COLO668 (cell line): ENCODE measurements around the gene TSHR.
"Not testable (repeated sequence)": the region's sequence is repeated elsewhere in the genome, so short reads cannot be mapped to it uniquely, and the experiment has no call there.

Source experiments
- DNase-seq: peaks from one replicate; lab custom pipeline; 2025; ENCODE audit not compliant: unreplicated experiment; lab: John Stamatoyannopoulos, UW

TSHR gene

GRCh38 chr14:80992580-80992979, 37.2 kb downstream of the TSHR start:
- no peak for DNase-seq

DNA sequence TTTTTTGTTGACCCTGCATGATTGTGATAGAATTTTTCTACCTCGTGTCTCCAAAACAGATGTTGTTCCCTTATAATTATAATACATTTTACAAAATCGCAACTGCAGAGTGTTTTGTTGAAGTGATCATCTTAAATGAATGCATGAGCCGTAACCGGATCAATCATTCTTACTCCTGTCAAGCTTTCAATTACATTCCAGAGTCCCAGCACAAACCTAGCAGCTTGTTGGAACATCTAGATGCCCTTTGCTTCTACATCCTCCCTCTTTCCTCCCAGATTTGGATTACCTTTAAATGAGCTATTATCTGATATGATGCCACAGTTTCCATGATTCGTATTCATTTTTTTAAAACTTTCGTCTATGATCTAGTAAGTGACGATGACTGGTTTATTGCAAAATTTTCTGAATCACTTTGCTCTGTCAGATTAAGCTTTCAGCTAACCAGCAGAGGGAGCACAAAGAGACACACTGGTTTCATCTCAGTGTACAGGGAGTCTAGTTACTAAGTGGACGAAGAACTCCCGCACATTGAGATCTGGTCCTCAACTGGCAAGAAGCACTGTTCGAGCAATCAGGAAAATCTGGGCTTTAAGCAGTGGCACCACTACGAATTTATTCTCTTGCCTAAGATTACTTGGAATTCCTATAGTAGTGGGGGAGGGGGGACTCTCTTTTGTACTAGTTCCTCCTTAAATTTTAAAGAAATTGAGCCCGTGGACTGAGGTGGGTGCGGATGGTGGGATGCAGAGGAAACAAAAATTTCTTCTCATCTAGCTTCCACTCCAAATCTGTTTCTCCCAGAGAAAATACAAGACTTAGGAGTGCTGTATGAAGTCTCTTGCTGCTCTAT, 40.9 kb downstream of the TSHR start:
- no peak for DNase-seq

DNA sequence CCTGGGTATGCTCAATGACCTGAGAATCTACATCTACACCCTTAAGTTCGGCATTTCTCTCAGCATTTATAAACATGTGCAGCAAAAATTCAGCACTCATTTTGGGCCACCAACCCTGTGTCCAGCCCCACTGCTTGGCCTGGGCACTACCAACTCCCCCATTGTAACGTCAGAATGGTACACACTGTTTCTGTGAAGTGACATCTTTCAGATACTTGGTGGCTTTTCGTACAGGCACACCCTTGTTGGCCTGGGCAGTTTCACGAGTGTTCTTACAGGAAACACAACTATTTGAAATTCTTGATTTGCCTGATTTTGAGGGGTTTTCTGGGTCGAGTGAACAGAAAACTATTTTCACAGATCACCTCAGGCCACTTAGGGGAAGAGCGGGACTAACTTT, 46.0 kb downstream of the TSHR start:
- no peak for DNase-seq

GRCh38 chr14:81004575-81004974, 49.2 kb downstream of the TSHR start:
- no peak for DNase-seq

GRCh38 chr14:81005540-81006228, 50.3 kb downstream of the TSHR start:
- DNase-seq = no peak

- DNase-seq = no peak
Observed at GRCh38 chr14:81006266-81006665, 50.8 kb downstream of the TSHR start.

- no peak for DNase-seq
Observed at GRCh38 chr14:81007131-81007530, 51.7 kb downstream of the TSHR start.

- DNase-seq = no peak
Observed at GRCh38 chr14:81009346-81009745, 53.9 kb downstream of the TSHR start.

GRCh38 chr14:81018251-81018650, 62.8 kb downstream of the TSHR start:
- no peak for DNase-seq

GRCh38 chr14:81018684-81019083, 63.3 kb downstream of the TSHR start:
- no peak for DNase-seq

GRCh38 chr14:81019113-81019512, 63.7 kb downstream of the TSHR start:
- not testable (repeated sequence) for DNase-seq

DNA sequence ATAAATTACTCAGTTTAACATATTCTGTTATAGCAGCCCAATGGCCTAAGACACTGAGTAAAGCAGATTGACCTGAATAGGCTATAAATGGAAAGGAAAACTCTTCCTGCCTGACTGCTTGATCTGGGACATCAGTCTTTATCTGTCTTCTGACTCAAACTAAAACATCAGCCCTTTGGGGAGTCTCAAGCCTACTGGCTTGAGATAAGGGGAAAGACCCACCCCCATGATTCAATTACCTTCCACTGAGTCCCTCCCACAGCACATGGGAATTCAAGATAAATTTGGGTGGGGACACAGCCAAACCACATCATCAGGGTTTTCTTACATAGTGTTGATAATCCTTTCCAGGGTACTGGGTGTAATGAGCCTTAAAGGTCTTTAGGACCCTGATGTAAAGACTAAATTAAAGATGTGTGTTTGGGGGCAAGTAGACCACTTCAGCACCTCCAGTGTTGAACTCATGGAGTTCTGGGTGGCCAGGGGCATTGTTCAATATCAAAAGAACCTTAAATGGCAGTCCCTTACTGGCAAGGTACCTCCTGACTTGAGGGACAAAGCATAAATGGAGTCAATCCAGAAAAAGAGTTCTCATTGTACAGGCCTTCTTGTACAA, 67.8 kb downstream of the TSHR start:
- DNase-seq = no peak

- no peak for DNase-seq
Observed at GRCh38 chr14:81028461-81028860, 73.0 kb downstream of the TSHR start.

DNA sequence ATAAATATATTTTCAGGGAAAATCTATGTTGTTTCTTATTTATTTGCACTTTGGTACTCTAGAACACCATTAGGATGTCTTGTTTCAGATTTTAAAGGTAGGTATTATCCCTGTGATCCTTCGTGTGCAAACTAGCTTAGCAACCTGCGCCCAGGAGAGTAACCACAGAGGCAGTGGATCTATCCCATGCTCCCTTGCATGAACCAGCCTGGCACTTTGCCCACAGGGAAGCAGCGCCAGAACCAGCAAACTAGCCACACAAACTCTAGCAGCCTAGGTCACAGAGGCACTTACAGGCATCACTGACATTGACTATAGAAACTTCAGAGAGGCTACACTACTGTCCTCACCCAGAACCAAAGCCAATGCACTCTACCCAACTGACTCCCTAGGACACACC, 76.1 kb downstream of the TSHR start:
- DNase-seq = no peak

DNA sequence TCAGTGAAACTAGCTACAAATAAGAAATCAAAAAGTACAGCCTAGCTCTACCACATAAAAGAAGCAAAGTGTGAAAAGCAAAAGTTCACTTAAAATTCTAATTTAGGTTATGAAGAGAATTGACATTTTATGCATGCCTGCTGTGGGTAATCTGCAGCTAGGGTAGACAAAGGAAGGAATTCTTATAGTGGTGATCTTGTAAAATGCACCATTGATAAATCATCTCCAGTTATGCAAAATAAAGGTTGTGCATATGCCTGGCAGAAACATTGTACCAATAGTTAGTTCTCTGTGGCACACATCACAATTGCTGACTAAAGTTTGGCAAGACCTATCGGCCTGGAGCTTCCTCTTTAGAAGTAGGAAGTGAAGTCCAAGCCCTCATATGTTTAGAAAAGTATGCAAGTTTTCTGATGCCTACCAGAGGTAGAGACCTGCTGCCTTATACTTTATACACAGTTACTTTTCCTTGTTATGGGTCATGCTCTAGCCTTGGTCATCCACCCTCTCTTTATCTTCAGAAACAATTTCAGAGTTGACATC, 78.3 kb downstream of the TSHR start:
- no peak for DNase-seq

GRCh38 chr14:81042438-81042837, 87.0 kb downstream of the TSHR start:
- no peak for DNase-seq

DNA sequence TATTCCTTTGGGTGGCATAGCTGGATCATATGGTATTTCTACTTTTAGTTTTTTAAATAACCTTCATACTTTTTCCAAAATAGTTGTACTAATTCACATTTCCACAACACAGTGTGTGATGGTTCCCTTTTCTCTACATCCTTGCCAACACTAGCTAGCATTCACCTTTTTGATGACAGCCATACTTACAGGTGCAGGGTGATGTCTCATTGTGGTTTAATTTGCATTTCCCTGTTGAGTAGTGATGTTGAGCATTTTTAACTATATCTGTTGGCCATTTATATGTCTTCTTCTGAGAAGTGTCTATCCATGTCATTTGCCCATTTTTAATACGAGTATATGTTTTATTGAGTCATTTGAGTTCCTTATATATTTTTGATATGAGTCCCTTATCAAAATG, 96.1 kb downstream of the TSHR start:
- DNase-seq = no peak

GRCh38 chr14:81054057-81054456, 98.6 kb downstream of the TSHR start:
- not testable (repeated sequence) for DNase-seq

- DNase-seq = no peak
Observed at GRCh38 chr14:81055971-81056370, 100.5 kb downstream of the TSHR start.

DNA sequence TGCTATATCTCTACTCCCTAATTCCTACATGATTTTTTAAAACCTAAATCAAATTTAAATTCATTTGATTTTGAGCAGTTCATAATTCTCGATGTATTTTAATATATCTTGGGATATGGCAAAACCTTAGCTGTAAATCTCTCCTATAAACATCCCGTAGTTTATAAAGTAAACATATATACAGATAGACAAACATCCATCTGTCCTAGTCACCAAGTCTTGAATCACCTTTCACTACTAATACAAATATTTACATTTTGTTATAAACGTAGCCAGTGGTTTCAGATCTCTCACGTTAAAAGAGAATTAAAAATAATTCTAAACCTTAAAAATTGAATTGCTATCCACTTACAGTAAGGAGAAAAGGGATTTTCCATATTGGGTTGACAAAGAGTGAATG, 107.0 kb downstream of the TSHR start:
- no peak for DNase-seq

DNA sequence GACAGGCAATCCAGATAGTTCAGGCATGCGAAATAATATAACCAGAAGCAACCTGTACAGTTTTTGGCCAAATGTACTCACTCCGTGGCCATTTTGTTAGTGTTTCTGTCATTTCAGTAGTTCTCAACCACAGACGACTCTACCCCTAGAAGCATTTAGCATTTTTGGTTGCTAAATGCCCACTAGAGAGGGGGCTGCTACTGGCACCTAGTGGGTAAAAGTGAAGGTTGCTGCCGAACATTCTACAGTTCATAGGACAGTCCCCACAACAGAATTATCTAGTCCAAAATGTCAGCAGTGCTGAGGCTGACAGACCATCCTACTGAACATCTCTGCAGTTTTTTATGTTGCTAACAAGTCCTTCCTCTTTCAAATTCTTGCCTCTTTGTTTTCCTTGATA, 107.4 kb downstream of the TSHR start:
- DNase-seq = peak; percentile 15

DNA sequence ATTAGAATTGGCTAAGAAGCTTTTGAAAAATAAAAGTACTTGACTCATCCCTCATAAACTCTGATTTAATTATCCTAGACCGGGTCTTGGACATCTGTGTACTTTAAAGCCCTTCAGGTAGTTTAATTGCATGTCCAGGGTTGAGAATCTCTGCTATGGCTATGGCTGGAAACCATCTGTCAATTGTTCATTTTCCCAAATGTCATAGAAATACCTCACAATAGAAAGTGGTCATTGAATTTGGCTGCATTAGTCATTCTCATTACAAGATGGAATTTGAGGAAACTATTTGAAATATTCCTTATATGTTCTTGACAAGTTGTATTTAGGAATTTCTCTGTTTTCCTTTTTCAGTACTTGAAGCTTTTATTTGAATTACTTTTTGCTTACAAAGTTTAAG, 111.3 kb downstream of the TSHR start:
- no peak for DNase-seq
